ENCODE data around the gene BTG1.
"Not testable (repeated sequence)": the region's sequence is repeated elsewhere in the genome, so short reads cannot be mapped to it uniquely, and the experiment has no call there.

The BTG1 gene

GRCh38 chr12:92114834-92115233, 30.8 kb downstream of the BTG1 start:
- Histone ChIP-seq H3K27me3 (ENCODE audit: low read depth) (no peaks in the 10 kb centered on the region), H3K36me3 (replicated peaks) (no peaks in the 10 kb centered on the region), H3K9me3 (no peaks in the 10 kb centered on the region), H3K4me3 (no peak overlapping the region), H3K4me1 (peaks cover 16% of the 10 kb centered on the region)
- DNase-seq (ENCODE audit: low spot score in 2 of 2): no peak
- in situ Hi-C loops (cut with MboI; ENCODE audit: low sequenced_read_pairs): no loop called here

- no peak overlapping the region for H3K4me3 ChIP-seq
- H3K36me3 ChIP-seq (replicated peaks): no peaks in the 10 kb centered on the region
- H3K4me1 ChIP-seq: peaks cover 49% of the 10 kb centered on the region
- no peaks in the 10 kb centered on the region for H3K9me3 ChIP-seq
- in situ Hi-C loops (cut with MboI; ENCODE audit: low sequenced_read_pairs): no loop called here
- DNase-seq (ENCODE audit: low spot score in 2 of 2): peak in 1 of 2 experiments; percentile 34
- H3K27me3 ChIP-seq (ENCODE audit: low read depth): no peaks in the 10 kb centered on the region
These were observed 34.4 kb downstream of the BTG1 start for GRCh38 chr12:92111256-92111655.

GRCh38 chr12:92110083-92110640, 35.5 kb downstream of the BTG1 start:
- Histone ChIP-seq H3K4me3 (no peak overlapping the region), H3K27me3 (ENCODE audit: low read depth) (no peaks in the 10 kb centered on the region), H3K36me3 (replicated peaks) (no peaks in the 10 kb centered on the region), H3K4me1 (peaks cover 49% of the 10 kb centered on the region), H3K9me3 (no peaks in the 10 kb centered on the region)
- in situ Hi-C loops (cut with MboI; ENCODE audit: low sequenced_read_pairs): no loop called here
- DNase-seq (ENCODE audit: low spot score in 2 of 2): peak in 1 of 2 experiments; percentile 27

- H3K4me3 ChIP-seq: no peak overlapping the region
- in situ Hi-C loops (cut with MboI; ENCODE audit: low sequenced_read_pairs): no loop called here
- H3K4me1 ChIP-seq: peaks cover 49% of the 10 kb centered on the region
- H3K36me3 ChIP-seq (replicated peaks): no peaks in the 10 kb centered on the region
- no peaks in the 10 kb centered on the region for H3K27me3 ChIP-seq (ENCODE audit: low read depth)
- H3K9me3 ChIP-seq: no peaks in the 10 kb centered on the region
- peak in 1 of 2 experiments; percentile 14 for DNase-seq (ENCODE audit: low spot score in 2 of 2)
These were observed 36.0 kb downstream of the BTG1 start for GRCh38 chr12:92109613-92110012.

GRCh38 chr12:92108651-92109050, 37.0 kb downstream of the BTG1 start:
- in situ Hi-C loops (cut with MboI; ENCODE audit: low sequenced_read_pairs): no loop called here
- Histone ChIP-seq H3K9me3 (no peaks in the 10 kb centered on the region), H3K4me1 (peaks cover 49% of the 10 kb centered on the region), H3K4me3 (no peak overlapping the region), H3K27me3 (ENCODE audit: low read depth) (no peaks in the 10 kb centered on the region), H3K36me3 (replicated peaks) (no peaks in the 10 kb centered on the region)
- DNase-seq (ENCODE audit: low spot score in 2 of 2): peak; percentile 34 to 42

- Histone ChIP-seq H3K4me1 (peaks cover 49% of the 10 kb centered on the region), H3K4me3 (no peak overlapping the region), H3K36me3 (replicated peaks) (no peaks in the 10 kb centered on the region), H3K9me3 (no peaks in the 10 kb centered on the region), H3K27me3 (ENCODE audit: low read depth) (no peaks in the 10 kb centered on the region)
- in situ Hi-C loops (cut with MboI; ENCODE audit: low sequenced_read_pairs): no loop called here
- peak; percentile 73 to 77 for DNase-seq (ENCODE audit: low spot score in 2 of 2)
These were observed 38.0 kb downstream of the BTG1 start for GRCh38 chr12:92107621-92108131.

GRCh38 chr12:92107094-92107493, 38.6 kb downstream of the BTG1 start:
- peak in 1 of 2 experiments; percentile 21 for DNase-seq (ENCODE audit: low spot score in 2 of 2)
- Histone ChIP-seq H3K27me3 (ENCODE audit: low read depth) (no peaks in the 10 kb centered on the region), H3K9me3 (no peaks in the 10 kb centered on the region), H3K36me3 (replicated peaks) (no peaks in the 10 kb centered on the region), H3K4me3 (no peak overlapping the region), H3K4me1 (peaks cover 49% of the 10 kb centered on the region)
- in situ Hi-C loops (cut with MboI; ENCODE audit: low sequenced_read_pairs): no loop called here

- DNase-seq (ENCODE audit: low spot score in 2 of 2): no peak
- no peak overlapping the region for H3K4me3 ChIP-seq
These were observed 40.0 kb downstream of the BTG1 start for GRCh38 chr12:92105676-92106075.

GRCh38 chr12:92105110-92105509, 40.5 kb downstream of the BTG1 start:
- in situ Hi-C loops (cut with MboI; ENCODE audit: low sequenced_read_pairs): no loop called here
- Histone ChIP-seq H3K4me1 (peaks cover 36% of the 10 kb centered on the region), H3K36me3 (replicated peaks) (no peaks in the 10 kb centered on the region), H3K27me3 (ENCODE audit: low read depth) (no peaks in the 10 kb centered on the region), H3K9me3 (no peaks in the 10 kb centered on the region), H3K4me3 (no peak overlapping the region)
- no peak for DNase-seq (ENCODE audit: low spot score in 2 of 2)

More at GRCh38 chr12:92105676-92106075, 40.0 kb downstream of the BTG1 start:
- Histone ChIP-seq H3K27me3 (ENCODE audit: low read depth) (no peaks in the 10 kb centered on the region), H3K4me1 (peaks cover 41% of the 10 kb centered on the region), H3K9me3 (no peaks in the 10 kb centered on the region), H3K36me3 (replicated peaks) (no peaks in the 10 kb centered on the region)
- in situ Hi-C loops (cut with MboI; ENCODE audit: low sequenced_read_pairs): no loop called here

- Histone ChIP-seq H3K27me3 (ENCODE audit: low read depth) (no peaks in the 10 kb centered on the region), H3K4me1 (peaks cover 18% of the 10 kb centered on the region), H3K36me3 (replicated peaks) (no peaks in the 10 kb centered on the region), H3K9me3 (no peaks in the 10 kb centered on the region), H3K4me3 (no peak overlapping the region)
- in situ Hi-C loops (cut with MboI; ENCODE audit: low sequenced_read_pairs): no loop called here
- no peak for DNase-seq (ENCODE audit: low spot score in 2 of 2)
These were observed 43.0 kb downstream of the BTG1 start for GRCh38 chr12:92102606-92103005.

GRCh38 chr12:92098594-92099380, 46.9 kb downstream of the BTG1 start:
- Histone ChIP-seq H3K4me1 (peaks cover 15% of the 10 kb centered on the region), H3K9me3 (no peaks in the 10 kb centered on the region), H3K27me3 (ENCODE audit: low read depth) (no peaks in the 10 kb centered on the region), H3K36me3 (replicated peaks) (no peaks in the 10 kb centered on the region), H3K4me3 (no peak overlapping the region)
- no peak for DNase-seq (ENCODE audit: low spot score in 2 of 2)
- in situ Hi-C loops (cut with MboI; ENCODE audit: low sequenced_read_pairs): no loop called here

- H3K9me3 ChIP-seq: no peaks in the 10 kb centered on the region
- in situ Hi-C loops (cut with MboI; ENCODE audit: low sequenced_read_pairs): no loop called here
- H3K4me3 ChIP-seq: no peak overlapping the region
- H3K4me1 ChIP-seq: peaks cover 15% of the 10 kb centered on the region
- no peaks in the 10 kb centered on the region for H3K27me3 ChIP-seq (ENCODE audit: low read depth)
- H3K36me3 ChIP-seq (replicated peaks): no peaks in the 10 kb centered on the region
- DNase-seq (ENCODE audit: low spot score in 2 of 2): no peak
These were observed 49.1 kb downstream of the BTG1 start for GRCh38 chr12:92096346-92097136.

- in situ Hi-C loops (cut with MboI; ENCODE audit: low sequenced_read_pairs): no loop called here
- DNase-seq (ENCODE audit: low spot score in 2 of 2): no peak
These were observed 50.9 kb downstream of the BTG1 start for GRCh38 chr12:92094751-92095161.

GRCh38 chr12:92094301-92094700, 51.3 kb downstream of the BTG1 start:
- H3K4me3 ChIP-seq; H3K36me3 ChIP-seq (replicated peaks); H3K27me3 ChIP-seq (ENCODE audit: low read depth); H3K9me3 ChIP-seq; in situ Hi-C loops (cut with MboI; ENCODE audit: low sequenced_read_pairs); DNase-seq (ENCODE audit: low spot score in 2 of 2): not testable (repeated sequence)
- H3K4me1 ChIP-seq: peaks cover 15% of the 10 kb centered on the region

More at GRCh38 chr12:92094751-92095161, 50.9 kb downstream of the BTG1 start:
- no peak overlapping the region for H3K4me3 ChIP-seq
- no peaks in the 10 kb centered on the region for H3K9me3 ChIP-seq
- no peaks in the 10 kb centered on the region for H3K36me3 ChIP-seq (replicated peaks)
- no peaks in the 10 kb centered on the region for H3K27me3 ChIP-seq (ENCODE audit: low read depth)
- peaks cover 15% of the 10 kb centered on the region for H3K4me1 ChIP-seq
